ENCODE measurements around the gene OR52H1. TPM values are rescaled to one million over a fixed set of nuclear protein-coding genes. Genes with fewer than 3 reads are reported as not detected.

The OR52H1 gene
- total RNA-seq, 1 donor from 2014 or later, result not detected

GRCh38 chr11:5575152-5575551, 26.8 kb upstream of the OR52H1 start:
- no peak overlapping the region for H3K4me3 Mint-ChIP-seq (ENCODE audit: unreplicated experiment)
- H3K9me3 Mint-ChIP-seq (ENCODE audit: low read depth), result no peaks in the 10 kb centered on the region
- H3K4me1 Mint-ChIP-seq (ENCODE audit: low read depth), result no peaks in the 10 kb centered on the region
- DNase-seq (ENCODE audit: low spot score), result no peak
- TF ChIP-seq CTCF (IDR thresholded peaks at IDR 0.05), result no peak
- H3K27me3 Mint-ChIP-seq (ENCODE audit: low read depth), result peaks cover 5% of the 10 kb centered on the region
- H3K27ac Mint-ChIP-seq (ENCODE audit: unreplicated experiment), result no peak overlapping the region
- H3K36me3 Mint-ChIP-seq (ENCODE audit: low read depth), result no peaks in the 10 kb centered on the region

- Mint-ChIP-seq H3K36me3 (ENCODE audit: low read depth) (no peaks in the 10 kb centered on the region), H3K4me1 (ENCODE audit: low read depth) (no peaks in the 10 kb centered on the region), H3K9me3 (ENCODE audit: low read depth) (no peaks in the 10 kb centered on the region), H3K27me3 (ENCODE audit: low read depth) (peaks cover 5% of the 10 kb centered on the region), H3K27ac (ENCODE audit: unreplicated experiment) (no peak overlapping the region), H3K4me3 (ENCODE audit: unreplicated experiment) (no peak overlapping the region)
- TF ChIP-seq CTCF (IDR thresholded peaks at IDR 0.05), result no peak
- DNase-seq (ENCODE audit: low spot score), result no peak
These were observed 26.3 kb upstream of the OR52H1 start for GRCh38 chr11:5574654-5575053.

GRCh38 chr11:5564259-5565019, 16.1 kb upstream of the OR52H1 start:
- Mint-ChIP-seq H3K27ac (ENCODE audit: unreplicated experiment) (no peak overlapping the region), H3K9me3 (ENCODE audit: low read depth) (peaks cover 3% of the 10 kb centered on the region), H3K4me3 (ENCODE audit: unreplicated experiment) (no peak overlapping the region), H3K36me3 (ENCODE audit: low read depth) (no peaks in the 10 kb centered on the region), H3K27me3 (ENCODE audit: low read depth) (peaks cover 17% of the 10 kb centered on the region), H3K4me1 (ENCODE audit: low read depth) (peaks cover 5% of the 10 kb centered on the region)
- TF ChIP-seq CTCF (IDR thresholded peaks at IDR 0.05), result no peak
- no peak for DNase-seq (ENCODE audit: low spot score)

GRCh38 chr11:5557751-5558150, 9.4 kb upstream of the OR52H1 start:
- H3K27me3 Mint-ChIP-seq (ENCODE audit: low read depth), result peaks cover 29% of the 10 kb centered on the region
- no peak for TF ChIP-seq CTCF (IDR thresholded peaks at IDR 0.05)
- no peaks in the 10 kb centered on the region for H3K4me1 Mint-ChIP-seq (ENCODE audit: low read depth)
- H3K27ac Mint-ChIP-seq (ENCODE audit: unreplicated experiment), result no peak overlapping the region
- no peaks in the 10 kb centered on the region for H3K9me3 Mint-ChIP-seq (ENCODE audit: low read depth)
- H3K4me3 Mint-ChIP-seq (ENCODE audit: unreplicated experiment), result no peak overlapping the region
- DNase-seq (ENCODE audit: low spot score), result no peak
- H3K36me3 Mint-ChIP-seq (ENCODE audit: low read depth), result no peaks in the 10 kb centered on the region

- Mint-ChIP-seq H3K27ac (ENCODE audit: unreplicated experiment) (no peak overlapping the region), H3K4me1 (ENCODE audit: low read depth) (no peaks in the 10 kb centered on the region), H3K36me3 (ENCODE audit: low read depth) (no peaks in the 10 kb centered on the region), H3K27me3 (ENCODE audit: low read depth) (peaks cover 29% of the 10 kb centered on the region), H3K4me3 (ENCODE audit: unreplicated experiment) (no peak overlapping the region), H3K9me3 (ENCODE audit: low read depth) (no peaks in the 10 kb centered on the region)
- TF ChIP-seq CTCF (IDR thresholded peaks at IDR 0.05), result no peak
- no peak for DNase-seq (ENCODE audit: low spot score)
These were observed 8.4 kb upstream of the OR52H1 start for GRCh38 chr11:5556596-5557188.

Data from chondrocyte (in vitro differentiated cells).